ENCODE measurements around the gene TTC23. TPM values are rescaled to one million over a fixed set of nuclear protein-coding genes. Genes with fewer than 3 reads are reported as not detected.
A peak's percentile ranks its signal among the peaks of the same experiment; 100 is the strongest.

The TTC23 gene
- total RNA-seq, 1 donor: 28.5 TPM

GRCh38 chr15:99106417-99107220 lies 142.8 kb downstream of the TTC23 start:
- peak; percentile 96 for DNase-seq (ENCODE audit: low read depth)
- TF ChIP-seq CTCF (IDR thresholded peaks at IDR 0.05; ENCODE audit: insufficient read depth, low read depth, low read length): no peak
- H3K4me3 ChIP-seq (ENCODE audit: low read depth, low read length): peak overlapping the region; percentile 60

GRCh38 chr15:99105514-99106341 lies 143.7 kb downstream of the TTC23 start:
- peak; percentile 69 for DNase-seq (ENCODE audit: low read depth)
- no peak for TF ChIP-seq CTCF (IDR thresholded peaks at IDR 0.05; ENCODE audit: insufficient read depth, low read depth, low read length)
- peak overlapping the region; percentile 60 for H3K4me3 ChIP-seq (ENCODE audit: low read depth, low read length)

GRCh38 chr15:99104788-99105513 lies 144.4 kb downstream of the TTC23 start, which contains the start of gene SYNM:
Gene SYNM, plus strand, starts transcription at chr15:99105080. Its CDS starts 120 bp downstream, at chr15:99105200.
- H3K4me3 ChIP-seq (ENCODE audit: low read depth, low read length): peak within 1 kb of the TSS; percentile 60
- peak; percentile 84 for DNase-seq (ENCODE audit: low read depth)
- peak; percentile 55 for TF ChIP-seq CTCF (IDR thresholded peaks at IDR 0.05; ENCODE audit: insufficient read depth, low read depth, low read length)

GRCh38 chr15:99103279-99103678 lies 146.1 kb downstream of the TTC23 start:
- DNase-seq (ENCODE audit: low read depth): no peak
- no peak for TF ChIP-seq CTCF (IDR thresholded peaks at IDR 0.05; ENCODE audit: insufficient read depth, low read depth, low read length)
- no peak overlapping the region for H3K4me3 ChIP-seq (ENCODE audit: low read depth, low read length)

GRCh38 chr15:99102332-99103235 lies 146.8 kb downstream of the TTC23 start:
- DNase-seq (ENCODE audit: low read depth): no peak
- no peak for TF ChIP-seq CTCF (IDR thresholded peaks at IDR 0.05; ENCODE audit: insufficient read depth, low read depth, low read length)
- no peak overlapping the region for H3K4me3 ChIP-seq (ENCODE audit: low read depth, low read length)

- DNase-seq (ENCODE audit: low read depth): no peak
- H3K4me3 ChIP-seq (ENCODE audit: low read depth, low read length): no peak overlapping the region
- no peak for TF ChIP-seq CTCF (IDR thresholded peaks at IDR 0.05; ENCODE audit: insufficient read depth, low read depth, low read length)
These were observed 147.9 kb downstream of the TTC23 start for GRCh38 chr15:99101501-99101900.

All from fibroblast of villous mesenchyme (primary cell).